GM21381 (cell line): Measurements from ENCODE around the gene QSOX2.

ENCODE experiments used
- ATAC-seq: cut with Tn5 transposase; IDR thresholded peaks from one replicate; pipeline ENCODE4 v1.9.1; 2021; ENCODE audit warnings: mild to moderate bottlenecking, moderate library complexity; ENCODE audit not compliant: unreplicated experiment

Gene QSOX2

DNA sequence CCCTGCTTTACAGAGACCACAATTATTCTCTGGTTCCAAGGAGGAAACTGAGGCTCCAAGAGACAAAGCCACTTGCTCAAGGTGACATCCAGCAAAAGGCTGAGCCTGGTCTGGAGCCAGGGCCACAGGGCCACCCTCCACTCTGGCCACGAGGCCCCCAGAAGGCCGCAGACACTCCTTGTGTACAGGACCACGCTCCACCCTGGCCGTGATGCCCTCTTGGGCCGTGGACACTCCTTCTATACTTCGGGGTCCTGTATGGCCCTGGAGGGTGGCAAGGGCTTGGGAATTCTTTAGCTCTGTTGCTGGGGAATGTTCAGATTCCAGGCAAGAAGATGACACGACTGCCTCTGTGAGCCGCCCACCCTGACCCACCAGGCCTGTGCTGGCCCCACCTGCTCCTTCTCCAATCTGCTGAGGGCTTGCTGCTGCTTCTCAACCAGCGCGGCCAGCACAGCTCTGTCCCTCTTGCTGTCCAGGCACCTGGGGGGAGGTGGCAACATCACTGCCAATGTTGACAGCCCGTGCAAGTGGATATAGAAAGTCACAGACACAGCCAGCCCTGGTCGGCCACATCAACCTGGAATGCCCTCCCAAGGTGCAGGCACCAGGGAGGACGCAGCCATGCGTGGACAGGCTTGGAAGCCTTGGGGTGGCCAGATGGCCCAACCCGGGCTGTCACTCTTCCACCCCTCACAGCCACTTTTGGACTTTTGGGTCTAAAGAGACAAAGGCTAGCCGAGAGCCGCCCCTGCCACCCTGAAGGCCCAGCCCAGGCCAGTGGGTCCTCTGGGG is 20.1 kb upstream of the QSOX2 start:
- ATAC-seq, result no peak

GRCh38 chr9:136264441-136265405 is 19.1 kb upstream of the QSOX2 start:
- no peak for ATAC-seq

GRCh38 chr9:136264031-136264430 is 18.4 kb upstream of the QSOX2 start:
- ATAC-seq, result no peak

GRCh38 chr9:136262671-136263178 is 17.1 kb upstream of the QSOX2 start:
- no peak for ATAC-seq

DNA sequence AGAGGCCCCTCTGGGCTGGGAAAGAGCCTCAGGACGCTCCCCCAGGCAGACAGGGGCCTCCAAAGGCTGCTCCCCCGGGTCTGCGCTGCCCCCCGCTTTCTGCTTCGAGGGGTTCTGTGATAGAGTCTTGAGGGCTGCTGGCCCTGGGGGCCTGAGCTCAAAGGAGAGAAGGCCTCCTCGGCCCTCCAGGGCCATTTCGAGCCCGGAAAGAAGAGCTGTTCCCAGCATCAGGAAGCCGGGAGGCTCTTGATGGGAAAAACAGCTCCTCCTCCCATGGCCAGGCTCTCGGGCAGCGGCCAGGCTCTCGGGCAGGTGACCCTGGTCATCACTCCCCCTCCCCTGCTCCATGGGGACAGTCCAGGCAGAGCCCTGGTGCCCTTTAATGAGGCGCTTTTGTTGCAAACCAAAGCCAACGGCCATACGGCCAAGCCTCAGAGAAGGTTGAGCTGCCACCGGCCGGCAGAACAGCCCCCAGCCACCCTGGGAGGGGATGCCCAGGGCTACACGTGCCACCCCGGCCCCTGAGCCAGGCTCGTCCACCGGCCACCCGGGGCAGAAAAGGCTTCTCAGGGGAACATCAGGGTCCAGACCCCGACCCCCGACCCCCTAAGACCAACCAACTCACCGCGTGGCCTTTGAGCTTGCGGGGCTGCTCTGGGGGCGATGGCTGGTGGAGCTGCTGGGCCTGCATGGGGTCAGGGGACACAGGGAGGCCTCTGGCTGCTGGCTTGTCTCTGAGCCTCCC is 16.2 kb upstream of the QSOX2 start:
- ATAC-seq, result no peak

DNA sequence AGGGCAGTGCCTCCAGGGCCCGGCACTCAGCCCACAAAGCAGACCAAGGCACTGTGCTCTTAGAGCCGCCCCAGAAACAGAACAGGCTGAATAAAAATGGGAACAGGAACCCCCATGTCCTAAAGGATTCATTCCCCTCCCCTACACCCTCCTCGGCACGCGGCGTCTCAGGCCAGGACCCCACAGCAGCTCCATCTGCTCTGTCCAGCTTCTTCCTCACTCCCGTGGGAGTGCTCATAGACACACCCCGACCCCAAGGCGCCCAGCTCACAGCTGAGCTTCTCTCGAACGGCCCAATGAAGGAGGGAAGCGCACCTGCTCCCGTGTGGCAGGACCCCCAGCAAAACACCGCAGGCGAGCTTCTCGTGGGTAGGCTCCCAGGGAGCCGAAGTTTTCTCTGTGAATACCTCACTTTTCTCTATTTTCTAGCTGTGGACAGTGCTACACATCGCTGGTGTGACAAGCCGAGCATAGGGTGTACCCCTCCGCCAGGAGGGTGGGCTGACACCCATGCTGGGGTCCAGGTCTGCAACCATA is 15.4 kb upstream of the QSOX2 start:
- no peak for ATAC-seq

DNA sequence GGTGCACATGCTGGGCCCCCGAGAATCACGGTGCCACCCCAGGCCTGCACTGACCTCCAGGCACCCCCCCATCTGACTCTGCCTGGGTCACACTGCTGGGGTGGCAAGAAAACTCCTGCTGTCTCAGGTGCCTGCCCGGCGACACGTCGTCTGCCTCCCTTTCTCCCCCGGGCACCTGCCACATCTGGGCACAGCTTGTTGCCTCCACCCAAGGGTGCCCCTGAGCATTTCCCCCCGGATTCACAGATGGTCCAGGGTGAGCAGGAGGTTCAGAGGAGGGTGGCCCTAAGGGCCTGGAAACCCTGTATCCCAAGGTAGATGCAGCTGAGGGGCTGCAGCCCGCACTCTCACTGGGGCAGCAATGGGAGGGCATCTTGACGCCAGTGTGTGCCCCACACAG is 14.9 kb upstream of the QSOX2 start:
- ATAC-seq, result no peak

DNA sequence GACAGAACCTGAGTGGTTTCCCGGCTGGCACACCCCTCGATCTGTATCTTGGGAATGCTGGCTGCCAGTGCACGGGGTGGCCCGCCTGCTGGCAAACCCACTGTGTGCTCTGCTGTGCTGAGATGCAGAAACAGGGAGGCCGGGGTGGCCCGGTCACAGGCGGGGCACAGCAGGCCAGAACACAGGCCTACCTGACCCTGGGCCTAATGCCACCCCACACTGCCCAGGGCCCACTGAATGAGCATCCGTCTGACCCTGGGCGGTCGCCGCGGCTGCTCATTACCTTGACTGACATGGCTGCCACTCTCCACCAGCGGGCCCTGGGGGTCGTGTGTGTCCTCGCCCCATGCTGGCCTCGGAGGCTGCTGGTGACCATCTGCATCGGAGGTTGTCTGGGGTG is 14.2 kb upstream of the QSOX2 start:
- no peak for ATAC-seq

DNA sequence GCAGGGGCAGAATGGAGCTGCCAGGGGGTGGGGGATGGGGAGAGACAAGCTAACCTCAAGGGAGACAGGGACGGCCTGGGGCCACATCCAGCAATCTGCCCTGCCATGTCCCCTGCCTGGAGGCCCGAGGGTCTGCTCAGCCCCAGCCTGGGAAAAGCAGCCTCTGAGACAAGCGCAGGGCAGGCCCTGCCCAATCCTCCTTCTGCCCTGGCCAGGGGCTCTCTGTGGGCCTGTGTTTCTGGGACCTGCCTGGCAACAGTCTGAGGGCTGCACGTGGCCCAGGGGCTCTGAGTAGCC is 13.9 kb upstream of the QSOX2 start:
- ATAC-seq, result no peak

- ATAC-seq, result no peak
These were observed 13.3 kb upstream of the QSOX2 start for GRCh38 chr9:136258786-136259516.

DNA sequence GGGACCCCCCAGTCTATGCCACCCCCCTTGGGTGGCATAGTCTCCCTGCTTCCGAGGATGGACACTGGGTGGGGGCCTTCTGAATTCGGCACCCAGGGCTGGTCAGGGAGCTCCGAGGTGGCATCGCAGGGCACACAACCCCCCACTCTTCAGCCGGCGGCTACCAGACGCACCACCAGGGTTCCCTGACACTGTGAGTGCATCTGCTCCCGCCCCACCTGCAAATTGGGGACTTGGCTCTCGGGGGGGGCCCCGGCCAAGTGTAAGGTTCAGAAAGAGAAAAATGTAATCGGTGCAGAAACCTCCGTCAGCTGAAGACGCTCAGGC is 12.7 kb upstream of the QSOX2 start:
- no peak for ATAC-seq

DNA sequence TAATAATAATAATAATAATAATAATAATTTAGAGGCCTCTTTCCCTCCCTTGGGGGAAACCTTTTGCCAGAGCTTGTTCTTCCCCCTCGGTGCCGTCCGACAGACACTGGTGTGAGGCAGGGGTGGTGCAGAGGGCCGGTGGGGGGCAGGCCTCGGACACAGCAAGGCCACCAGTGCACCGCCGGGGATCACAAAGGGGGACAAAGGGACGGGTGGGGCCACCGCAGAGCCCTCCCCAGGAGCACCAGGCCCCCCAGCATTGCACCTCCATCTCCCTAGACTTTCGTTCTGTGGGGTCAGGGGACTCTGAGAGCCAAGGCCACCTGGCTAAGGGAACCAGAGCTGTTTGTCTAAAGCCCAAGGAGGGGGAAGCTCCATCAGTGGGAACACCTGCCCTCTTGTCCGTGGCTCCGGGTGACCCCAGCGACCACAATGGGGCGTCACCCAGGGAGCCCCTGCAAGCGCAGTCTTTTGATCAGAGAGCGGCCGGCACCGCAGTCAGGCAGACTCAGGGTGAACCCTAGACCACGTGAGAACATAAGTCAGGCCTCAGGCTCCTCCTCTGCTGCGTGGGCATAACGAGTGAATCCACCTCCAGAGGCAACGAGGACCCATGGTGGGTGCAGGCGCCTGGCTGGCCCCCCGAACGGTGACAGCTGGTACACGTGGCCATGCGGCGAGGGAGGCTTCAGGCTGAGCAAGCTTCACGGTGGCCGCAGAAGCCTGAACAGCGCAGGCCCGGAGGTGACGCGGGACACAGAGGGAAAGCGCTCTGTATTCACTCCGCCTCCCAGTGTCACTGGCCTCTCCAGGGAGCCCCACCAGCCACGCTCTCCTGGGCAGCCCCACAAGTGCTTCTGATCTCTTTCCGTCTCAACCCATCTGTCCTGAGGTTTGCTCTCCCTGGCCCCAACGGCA is 12.0 kb upstream of the QSOX2 start:
- no peak for ATAC-seq

GRCh38 chr9:136255896-136256890 is 10.6 kb upstream of the QSOX2 start:
- no peak for ATAC-seq

DNA sequence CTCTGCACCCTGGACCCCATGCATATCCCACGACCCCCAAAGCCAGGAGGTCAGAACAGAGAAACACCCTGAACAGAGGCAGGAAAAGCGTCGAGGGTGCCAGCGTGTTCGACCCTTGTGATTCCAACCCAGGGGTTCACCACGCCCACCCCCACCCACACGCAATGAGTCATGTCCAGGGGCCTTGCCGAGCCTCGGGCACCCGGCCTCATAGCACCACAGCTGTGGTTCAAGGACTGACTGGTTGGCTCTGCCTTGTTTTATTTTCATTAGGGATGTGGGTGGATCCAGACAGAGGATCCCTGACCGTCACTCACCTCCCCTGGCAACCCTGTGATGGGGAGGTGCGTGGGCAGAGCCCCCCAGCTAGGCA is 9.5 kb upstream of the QSOX2 start:
- ATAC-seq, result no peak

DNA sequence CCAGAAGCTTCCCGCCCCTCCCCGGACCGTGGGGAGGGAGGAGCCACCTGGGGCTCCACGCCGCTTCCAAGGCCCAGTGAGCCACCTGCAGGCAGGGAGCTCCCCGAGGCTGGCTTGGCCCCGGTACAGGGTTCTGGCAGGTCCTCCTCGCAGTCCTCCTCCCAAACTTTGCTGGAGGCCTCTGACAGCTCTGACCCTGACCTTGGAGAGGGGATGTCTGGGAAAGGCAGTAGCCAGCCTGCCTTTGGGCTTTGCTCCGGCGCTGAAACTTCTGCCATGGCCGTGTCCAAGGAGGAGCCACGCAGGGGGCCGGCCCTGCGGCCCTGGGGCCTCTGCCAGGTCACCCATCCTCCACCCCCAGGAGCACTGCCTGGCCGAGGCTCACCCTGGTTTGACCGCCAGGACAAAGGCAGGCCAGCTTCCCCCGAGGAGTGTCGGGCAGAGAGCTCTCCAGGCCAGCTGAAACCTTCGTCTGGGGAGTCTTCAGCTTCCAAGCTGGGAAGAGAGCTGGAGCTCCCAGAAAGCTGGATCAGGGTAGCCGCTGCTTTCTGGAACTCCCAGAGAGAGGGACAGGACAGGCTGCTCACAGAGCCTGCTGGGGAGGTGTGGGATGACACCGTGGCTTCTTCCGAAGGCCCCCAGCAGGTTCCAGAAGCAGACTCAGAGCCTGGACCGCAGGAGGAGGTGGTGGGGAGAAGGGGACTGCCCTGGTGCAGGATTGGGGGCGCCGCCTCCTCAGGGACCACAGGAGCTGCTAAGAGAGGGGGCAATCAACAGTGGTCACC is 9.0 kb upstream of the QSOX2 start:
- ATAC-seq, result no peak

DNA sequence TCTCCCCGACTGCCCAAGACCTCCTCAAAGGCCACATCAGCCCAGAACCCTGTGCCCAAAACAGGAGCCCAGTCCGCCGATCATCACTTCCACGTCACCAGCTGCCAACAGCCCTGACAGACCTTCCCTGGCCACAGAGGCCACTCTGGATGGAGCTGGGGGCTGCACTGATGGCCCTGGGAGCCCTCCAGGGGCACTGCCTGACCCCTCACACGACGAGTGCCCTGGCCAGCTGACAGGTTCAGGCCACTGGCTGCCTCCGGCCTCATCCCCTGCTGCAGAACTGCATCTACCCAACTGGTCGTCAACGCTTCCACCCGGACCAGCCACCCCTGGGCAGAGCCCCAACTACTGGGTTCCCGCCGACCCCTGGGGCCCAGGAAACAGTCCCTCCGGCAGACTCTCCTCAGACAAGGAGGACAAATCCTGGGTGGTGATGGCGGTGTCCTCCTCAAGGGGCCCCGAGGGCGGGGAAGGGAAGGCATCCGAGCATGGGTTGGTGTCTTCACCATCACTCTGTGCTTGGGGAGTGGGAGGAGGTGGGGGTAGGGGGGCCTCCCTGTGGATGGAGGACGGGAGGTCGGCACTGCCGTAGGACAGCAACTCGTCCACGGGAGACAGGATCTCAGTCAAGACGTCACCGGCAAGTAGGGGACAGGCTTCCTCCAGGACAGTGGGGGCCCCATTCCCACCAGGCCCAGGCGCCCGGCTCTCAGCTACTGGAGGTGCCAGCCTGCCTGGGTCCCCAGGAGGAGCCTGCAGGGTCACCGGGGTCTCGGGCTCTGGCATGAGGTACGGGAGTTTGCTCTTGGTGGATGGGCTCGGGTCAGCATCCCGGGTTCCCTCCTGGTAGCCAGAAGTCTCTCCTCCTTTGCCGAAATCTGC is 7.9 kb upstream of the QSOX2 start:
- ATAC-seq, result no peak

DNA sequence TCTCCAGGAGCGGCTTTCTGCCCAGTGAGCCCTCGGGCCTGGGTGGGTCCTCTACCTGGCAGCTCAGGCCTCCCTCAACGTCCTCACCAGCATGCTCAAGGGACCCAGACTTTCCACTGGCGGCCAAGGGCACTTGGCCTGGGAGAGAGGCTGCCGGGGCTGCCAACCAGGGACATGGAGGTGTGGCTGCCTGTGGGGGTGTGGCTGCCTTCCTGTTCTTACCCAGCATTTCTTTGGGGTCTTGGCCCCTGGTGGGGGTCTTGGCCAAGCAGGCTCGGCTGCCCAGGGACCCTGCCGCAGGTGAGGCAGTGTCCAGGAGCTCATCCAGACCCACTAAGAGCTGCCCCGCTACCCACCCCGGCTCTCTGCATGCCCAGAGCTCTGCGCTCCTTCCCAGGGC is 7.2 kb upstream of the QSOX2 start:
- ATAC-seq, result no peak
